ENCODE measurements around the gene AGRN. TPM values are rescaled to one million over a fixed set of nuclear protein-coding genes. Genes with fewer than 3 reads are reported as not detected.
"Not testable (repeated sequence)": the region's sequence is repeated elsewhere in the genome, so short reads cannot be mapped to it uniquely, and the experiment has no call there.

The AGRN gene
- total RNA-seq, 4 donors from 2014 or later: 17.0 to 31.6 (median 22.6) TPM

- intact Hi-C loops (cut with DNase I): no loop called here
- WGBS: 96% methylated on average over 10 of the region's 10 CpGs
- Histone ChIP-seq H3K4me1 (no peaks in the 10 kb centered on the region), H3K27me3 (no peaks in the 10 kb centered on the region), H3K9me3 (peaks cover 0 to 15% (median 11%) of the 10 kb centered on the region in 4 donors), H3K27ac (replicated peaks in 1 of 4) (no peak overlapping the region), H3K4me3 (no peak overlapping the region), H3K36me3 (no peaks in the 10 kb centered on the region)
- DNase-seq (ENCODE audit: extremely low spot score): no peak
- TF ChIP-seq POLR2A (IDR thresholded peaks at IDR 0.05; ENCODE audit: low read depth) (no peak), CTCF (IDR thresholded peaks at IDR 0.05) (no peak), POLR2AphosphoS5 (IDR thresholded peaks at IDR 0.05) (no peak), EP300 (IDR thresholded peaks at IDR 0.05) (no peak)
These were observed 28.0 kb upstream of the AGRN start for GRCh38 chr1:991895-992294.

GRCh38 chr1:992362-992761 is 27.6 kb upstream of the AGRN start:
- H3K4me3 ChIP-seq: no peak overlapping the region
- H3K9me3 ChIP-seq: peaks cover 0 to 15% (median 11%) of the 10 kb centered on the region in 4 donors
- TF ChIP-seq POLR2AphosphoS5 (IDR thresholded peaks at IDR 0.05) (no peak), EP300 (IDR thresholded peaks at IDR 0.05) (no peak), CTCF (IDR thresholded peaks at IDR 0.05) (no peak), POLR2A (IDR thresholded peaks at IDR 0.05; ENCODE audit: low read depth) (no peak)
- H3K4me1 ChIP-seq: peaks cover 0 to 3% (median 0%) of the 10 kb centered on the region in 4 donors
- intact Hi-C loops (cut with DNase I): no loop called here
- no peaks in the 10 kb centered on the region for H3K36me3 ChIP-seq
- no peak for DNase-seq (ENCODE audit: extremely low spot score)
- WGBS: 94% methylated on average over 7 of the region's 7 CpGs
- H3K27ac ChIP-seq (replicated peaks in 1 of 4): no peak overlapping the region
- peaks cover 0 to 3% (median 0%) of the 10 kb centered on the region in 4 donors for H3K27me3 ChIP-seq

- Histone ChIP-seq H3K4me1 (peaks cover 7 to 15% (median 9%) of the 10 kb centered on the region in 4 donors), H3K9me3 (peaks cover 0 to 15% (median 11%) of the 10 kb centered on the region in 4 donors), H3K36me3 (peaks cover 0 to 4% (median 0%) of the 10 kb centered on the region in 4 donors), H3K27me3 (peaks cover 0 to 14% (median 0%) of the 10 kb centered on the region in 4 donors), H3K4me3 (no peak overlapping the region), H3K27ac (replicated peaks in 1 of 4) (no peak overlapping the region)
- WGBS: 80% methylated on average over 9 of the region's 15 CpGs
- no peak for DNase-seq (ENCODE audit: extremely low spot score)
- intact Hi-C loops (cut with DNase I): no loop called here
- TF ChIP-seq CTCF (IDR thresholded peaks at IDR 0.05): no peak
These were observed 26.4 kb upstream of the AGRN start for GRCh38 chr1:993379-993995.

GRCh38 chr1:994546-994945 is 25.4 kb upstream of the AGRN start:
- intact Hi-C loops (cut with DNase I); DNase-seq (ENCODE audit: extremely low spot score): not testable (repeated sequence)
- WGBS: 95% methylated on average over 6 of the region's 6 CpGs

GRCh38 chr1:995665-996633 is 24.0 kb upstream of the AGRN start:
- Histone ChIP-seq H3K27me3 (peaks cover 0 to 36% (median 0%) of the 10 kb centered on the region in 4 donors), H3K27ac (replicated peaks in 1 of 4) (no peak overlapping the region), H3K9me3 (peaks cover 0 to 15% (median 11%) of the 10 kb centered on the region in 4 donors), H3K4me3 (no peak overlapping the region), H3K36me3 (peaks cover 0 to 4% (median 0%) of the 10 kb centered on the region in 4 donors), H3K4me1 (peaks cover 15 to 38% (median 31%) of the 10 kb centered on the region in 4 donors)
- WGBS: 31% methylated on average over 25 of the region's 30 CpGs
- no peak for DNase-seq (ENCODE audit: extremely low spot score)
- intact Hi-C loops (cut with DNase I): no loop called here
- TF ChIP-seq POLR2A (IDR thresholded peaks at IDR 0.05; ENCODE audit: low read depth) (no peak), CTCF (IDR thresholded peaks at IDR 0.05) (no peak), EP300 (IDR thresholded peaks at IDR 0.05) (no peak), POLR2AphosphoS5 (IDR thresholded peaks at IDR 0.05) (no peak)

More at GRCh38 chr1:994546-994945, 25.4 kb upstream of the AGRN start:
- H3K4me3 ChIP-seq; H3K36me3 ChIP-seq; H3K27ac ChIP-seq (replicated peaks in 1 of 4): not testable (repeated sequence)
- Histone ChIP-seq H3K27me3 (peaks cover 0 to 25% (median 0%) of the 10 kb centered on the region in 4 donors), H3K9me3 (peaks cover 0 to 15% (median 11%) of the 10 kb centered on the region in 4 donors), H3K4me1 (peaks cover 8 to 25% (median 19%) of the 10 kb centered on the region in 4 donors)

Measured in esophagus muscularis mucosa (tissue), 4 donors.